Mesenchymal stem cell (in vitro differentiated cells and primary cell): ENCODE data around the gene KIAA1217.

Experiments used
- DNase-seq: peaks from one replicate; pipeline ENCODE4 v3.0.0-alpha.2; 2013
- H2AFZ ChIP-seq: one replicate; pipeline ENCODE4 v1.6.1; 2013; ENCODE audit warnings: low read depth, mild to moderate bottlenecking, control low read depth, inconsistent platforms, low read length, moderate library complexity
- H2AK5ac ChIP-seq: 2 replicates; pipeline ENCODE4 v1.6.1; 2013; ENCODE audit warnings: low read length, moderate library complexity, mild to moderate bottlenecking, inconsistent platforms; ENCODE audit not compliant: severe bottlenecking
- H2BK120ac ChIP-seq: one replicate; pipeline ENCODE4 v1.6.1; 2013; ENCODE audit warnings: low read depth, mild to moderate bottlenecking, inconsistent platforms, low read length, moderate library complexity
- H2BK12ac ChIP-seq, 2 experiments: one replicate each; pipeline ENCODE4 v1.6.1; 2013; ENCODE audit warnings: inconsistent platforms in 2 of 2, low read length in 2 of 2, mild to moderate bottlenecking in 2 of 2, moderate library complexity in 2 of 2, control low read depth in 1 of 2
- H2BK15ac ChIP-seq: one replicate; pipeline ENCODE4 v1.6.1; 2013; ENCODE audit warnings: mild to moderate bottlenecking, low read depth, inconsistent platforms; ENCODE audit not compliant: poor library complexity, severe bottlenecking
- H2BK5ac ChIP-seq: 2 replicates; pipeline ENCODE4 v1.6.1; 2013; ENCODE audit warnings: low read depth, mild to moderate bottlenecking, low read length, control low read depth, inconsistent platforms; ENCODE audit not compliant: poor library complexity, severe bottlenecking
- H3K14ac ChIP-seq, 2 experiments: one replicate each; pipeline ENCODE4 v1.6.1; 2013; ENCODE audit warnings: inconsistent platforms in 2 of 2, low read length in 2 of 2, control low read depth in 1 of 2, mild to moderate bottlenecking in 1 of 2, moderate library complexity in 1 of 2
- H3K18ac ChIP-seq, 2 experiments: one replicate each; pipeline ENCODE4 v1.6.1; 2013; ENCODE audit warnings: inconsistent platforms in 2 of 2, low read length in 2 of 2, control low read depth in 1 of 2, low read depth in 1 of 2, mild to moderate bottlenecking in 1 of 2
- H3K23ac ChIP-seq, 2 experiments: one replicate each; pipeline ENCODE4 v1.6.1; 2013; ENCODE audit warnings: inconsistent platforms in 2 of 2, low read length in 2 of 2, mild to moderate bottlenecking in 2 of 2, moderate library complexity in 2 of 2, control low read depth in 1 of 2
- H3K27ac ChIP-seq: 2 replicates; pipeline ENCODE4 v1.5.1; 2013; ENCODE audit warnings: mild to moderate bottlenecking, moderate library complexity, low read length, control low read depth, inconsistent platforms; ENCODE audit not compliant: poor library complexity, severe bottlenecking
- H3K27me3 ChIP-seq, 2 experiments: 2 replicates each; pipeline versions ENCODE4 v1.6.1 to v1.7.0; 2013; ENCODE audit warnings: low read length in 2 of 2, mild to moderate bottlenecking in 2 of 2, moderate library complexity in 2 of 2, control low read depth in 1 of 2, inconsistent platforms in 1 of 2; ENCODE audit not compliant: control insufficient read depth in 1 of 2, insufficient read depth in 1 of 2
- H3K36me3 ChIP-seq, 2 experiments: 2 replicates each; pipeline versions ENCODE4 v1.6.1 to v1.7.0; 2013; ENCODE audit warnings: low read length in 2 of 2, control low read depth in 1 of 2, inconsistent platforms in 1 of 2, low read depth in 1 of 2, mild to moderate bottlenecking in 1 of 2; ENCODE audit not compliant: insufficient read depth in 2 of 2, control insufficient read depth in 1 of 2
- H3K4ac ChIP-seq, 2 experiments: one replicate each; pipeline ENCODE4 v1.6.1; 2013; ENCODE audit warnings: inconsistent platforms in 2 of 2, low read length in 2 of 2, mild to moderate bottlenecking in 2 of 2, moderate library complexity in 2 of 2, control low read depth in 1 of 2, low read depth in 1 of 2
- H3K4me1 ChIP-seq: 2 replicates; pipeline ENCODE4 v1.6.1; 2013; ENCODE audit warnings: low read depth, low read length, control low read depth; ENCODE audit not compliant: control insufficient read depth, insufficient read depth
- H3K4me2 ChIP-seq: 2 replicates; pipeline ENCODE4 v1.6.1; 2013; ENCODE audit warnings: low read length, mild to moderate bottlenecking, inconsistent platforms; ENCODE audit not compliant: poor library complexity, severe bottlenecking
- H3K4me3 ChIP-seq, 2 experiments: 2 replicates each; pipeline versions ENCODE4 v1.5.1 to v1.7.0; 2013; ENCODE audit warnings: low read length in 2 of 2, mild to moderate bottlenecking in 2 of 2, control low read depth in 1 of 2, low read depth in 1 of 2; ENCODE audit not compliant: insufficient read depth in 1 of 2
- H3K79me1 ChIP-seq: replicated peaks from 2 replicates; pipeline ENCODE4 v1.6.1; 2013; ENCODE audit warnings: mild to moderate bottlenecking, control low read depth, low read length, inconsistent platforms; ENCODE audit not compliant: poor library complexity, severe bottlenecking
- H3K9ac ChIP-seq: 2 replicates; pipeline ENCODE4 v1.7.0; 2013; ENCODE audit warnings: mild to moderate bottlenecking, low read length, moderate library complexity
- H3K9me3 ChIP-seq: 2 replicates; pipeline ENCODE4 v1.7.0; 2013; ENCODE audit warnings: mild to moderate bottlenecking, low read length; ENCODE audit not compliant: control insufficient read depth
- H4K8ac ChIP-seq: one replicate; pipeline ENCODE4 v1.6.1; 2013; ENCODE audit warnings: inconsistent platforms, mild to moderate bottlenecking, low read length, moderate library complexity
- H4K91ac ChIP-seq: one replicate; pipeline ENCODE4 v1.6.1; 2013; ENCODE audit warnings: mild to moderate bottlenecking, low read length, inconsistent platforms
- WGBS: methylation state at CpG from one replicate; pipeline ENCODE4 v1.1.7; 2013; ENCODE audit warnings: mixed read lengths; 5-methylcytosine and 5-hydroxymethylcytosine counted together

KIAA1217 gene

GRCh38 chr10:24428410-24428782 lies 219.5 kb downstream of the KIAA1217 start:
- Histone ChIP-seq H3K4ac (no peak overlapping the region), H2AK5ac (no peak overlapping the region), H3K27ac (no peak overlapping the region), H3K9ac (peak overlapping the region; percentile 17), H3K9me3 (no peaks in the 10 kb centered on the region), H3K4me2 (no peak overlapping the region), H3K36me3 (no peaks in the 10 kb centered on the region), H2BK12ac (no peak overlapping the region), H2BK5ac (no peak overlapping the region), H2BK120ac (no peak overlapping the region), H2AFZ (no peak overlapping the region), H3K23ac (no peak overlapping the region), H3K4me1 (peaks cover 2% of the 10 kb centered on the region), H2BK15ac (no peak overlapping the region), H3K18ac (no peak overlapping the region), H3K79me1 (no peaks in the 10 kb centered on the region), H3K14ac (no peak overlapping the region), H3K27me3 (no peaks in the 10 kb centered on the region), H4K8ac (no peak overlapping the region), H3K4me3 (no peak overlapping the region), H4K91ac (no peak overlapping the region)
- 0% methylated on average over 1 of the region's 2 CpGs for WGBS
- peak; percentile 74 for DNase-seq

GRCh38 chr10:24430591-24430990 lies 221.7 kb downstream of the KIAA1217 start:
- Histone ChIP-seq H3K27me3 (no peaks in the 10 kb centered on the region), H3K4me3 (no peak overlapping the region), H2BK120ac (no peak overlapping the region), H3K27ac (no peak overlapping the region), H2AK5ac (no peak overlapping the region), H3K36me3 (no peaks in the 10 kb centered on the region), H3K9me3 (no peaks in the 10 kb centered on the region), H3K79me1 (no peaks in the 10 kb centered on the region), H2BK5ac (no peak overlapping the region), H3K14ac (no peak overlapping the region), H3K4me1 (peaks cover 2% of the 10 kb centered on the region), H3K4me2 (no peak overlapping the region), H2BK12ac (no peak overlapping the region), H3K9ac (no peak overlapping the region), H4K91ac (no peak overlapping the region), H3K4ac (no peak overlapping the region), H2BK15ac (no peak overlapping the region), H3K23ac (no peak overlapping the region), H2AFZ (no peak overlapping the region), H4K8ac (no peak overlapping the region), H3K18ac (peak overlapping the region in 1 of 2 experiments; percentile 24)
- no peak for DNase-seq
- WGBS, result 88% methylated on average over 5 of the region's 5 CpGs

GRCh38 chr10:24432478-24433416 lies 223.8 kb downstream of the KIAA1217 start:
- Histone ChIP-seq H3K4ac (no peak overlapping the region), H3K18ac (peak overlapping the region in 1 of 2 experiments; percentile 2), H3K14ac (no peak overlapping the region), H3K4me2 (no peak overlapping the region), H2BK120ac (no peak overlapping the region), H3K27ac (no peak overlapping the region), H3K9ac (no peak overlapping the region), H2BK5ac (no peak overlapping the region), H2BK15ac (no peak overlapping the region), H3K9me3 (no peaks in the 10 kb centered on the region), H3K79me1 (no peaks in the 10 kb centered on the region), H3K23ac (no peak overlapping the region), H3K36me3 (no peaks in the 10 kb centered on the region), H3K27me3 (no peaks in the 10 kb centered on the region), H4K91ac (no peak overlapping the region), H2AK5ac (no peak overlapping the region), H2AFZ (no peak overlapping the region), H4K8ac (no peak overlapping the region), H2BK12ac (no peak overlapping the region), H3K4me1 (peaks cover 2% of the 10 kb centered on the region), H3K4me3 (no peak overlapping the region)
- WGBS, result 52% methylated on average over 9 of the region's 9 CpGs
- DNase-seq, result peak; percentile 52

- H2BK12ac ChIP-seq, result no peak overlapping the region
- H3K9ac ChIP-seq, result no peak overlapping the region
- no peak overlapping the region for H3K18ac ChIP-seq
- H3K4ac ChIP-seq, result no peak overlapping the region
- H3K27me3 ChIP-seq, result no peaks in the 10 kb centered on the region
- no peaks in the 10 kb centered on the region for H3K9me3 ChIP-seq
- H2BK120ac ChIP-seq, result no peak overlapping the region
- no peak overlapping the region for H4K91ac ChIP-seq
- no peak overlapping the region for H3K4me3 ChIP-seq
- H3K79me1 ChIP-seq, result no peaks in the 10 kb centered on the region
- H3K4me2 ChIP-seq, result no peak overlapping the region
- no peak overlapping the region for H2AFZ ChIP-seq
- 100% methylated on average over 3 of the region's 3 CpGs for WGBS
- H3K14ac ChIP-seq, result no peak overlapping the region
- H3K36me3 ChIP-seq, result no peaks in the 10 kb centered on the region
- no peak overlapping the region for H3K27ac ChIP-seq
- H2BK15ac ChIP-seq, result no peak overlapping the region
- H3K4me1 ChIP-seq, result peaks cover 2% of the 10 kb centered on the region
- DNase-seq, result no peak
- no peak overlapping the region for H2BK5ac ChIP-seq
- H3K23ac ChIP-seq, result no peak overlapping the region
- H4K8ac ChIP-seq, result no peak overlapping the region
- no peak overlapping the region for H2AK5ac ChIP-seq
These were observed 224.8 kb downstream of the KIAA1217 start for GRCh38 chr10:24433705-24434104.
